HG03571 (cell line): Measurements from ENCODE around the gene KBTBD6.
"Not testable (repeated sequence)": the region's sequence is repeated elsewhere in the genome, so short reads cannot be mapped to it uniquely, and the experiment has no call there.

ENCODE experiments used
- ATAC-seq: cut with Tn5 transposase; IDR thresholded peaks from one replicate; pipeline ENCODE4 v1.9.1; 2021; ENCODE audit not compliant: unreplicated experiment

Gene KBTBD6, protein sequence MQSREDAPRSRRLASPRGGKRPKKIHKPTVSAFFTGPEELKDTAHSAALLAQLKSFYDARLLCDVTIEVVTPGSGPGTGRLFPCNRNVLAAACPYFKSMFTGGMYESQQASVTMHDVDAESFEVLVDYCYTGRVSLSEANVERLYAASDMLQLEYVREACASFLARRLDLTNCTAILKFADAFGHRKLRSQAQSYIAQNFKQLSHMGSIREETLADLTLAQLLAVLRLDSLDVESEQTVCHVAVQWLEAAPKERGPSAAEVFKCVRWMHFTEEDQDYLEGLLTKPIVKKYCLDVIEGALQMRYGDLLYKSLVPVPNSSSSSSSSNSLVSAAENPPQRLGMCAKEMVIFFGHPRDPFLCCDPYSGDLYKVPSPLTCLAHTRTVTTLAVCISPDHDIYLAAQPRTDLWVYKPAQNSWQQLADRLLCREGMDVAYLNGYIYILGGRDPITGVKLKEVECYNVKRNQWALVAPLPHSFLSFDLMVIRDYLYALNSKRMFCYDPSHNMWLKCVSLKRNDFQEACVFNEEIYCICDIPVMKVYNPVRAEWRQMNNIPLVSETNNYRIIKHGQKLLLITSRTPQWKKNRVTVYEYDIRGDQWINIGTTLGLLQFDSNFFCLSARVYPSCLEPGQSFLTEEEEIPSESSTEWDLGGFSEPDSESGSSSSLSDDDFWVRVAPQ

DNA sequence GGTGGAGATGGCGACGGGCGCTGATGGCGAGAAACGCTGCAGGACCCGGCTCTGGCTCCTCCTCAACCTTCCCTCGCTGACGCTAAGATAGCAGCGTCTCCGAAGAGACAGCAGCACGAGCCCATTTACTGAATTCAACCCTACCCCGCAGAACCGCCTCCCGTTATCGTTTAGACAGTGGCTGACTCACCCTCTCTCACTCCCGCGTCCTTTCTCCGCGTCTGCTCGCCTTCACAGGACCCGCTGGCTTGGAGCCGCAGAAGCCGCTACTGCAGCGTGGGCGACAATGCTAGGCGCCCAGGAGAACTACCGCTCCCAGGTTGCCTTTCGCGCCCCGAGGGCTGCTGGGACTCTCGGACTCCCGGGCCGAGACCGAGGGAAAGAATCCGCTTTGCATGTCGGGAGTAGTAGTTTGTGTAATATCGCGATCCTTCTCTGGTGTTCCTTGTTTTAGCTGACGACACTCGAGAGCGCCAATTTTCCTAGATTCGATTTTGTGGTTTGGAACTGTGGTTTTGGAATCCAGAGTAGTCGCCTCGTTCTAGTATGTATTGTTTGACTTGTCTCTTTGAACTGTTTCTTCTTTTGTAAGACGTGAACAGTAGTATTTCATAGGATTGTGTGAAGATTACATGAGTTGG is at the start of gene KBTBD6:
TSS of gene KBTBD6 (minus strand) at position 291 of the 641 bp plus-strand sequence. CDS start 291 bp downstream, outside the sequence.
- peak; percentile 94 for ATAC-seq

- no peak for ATAC-seq
These were observed 49.6 kb upstream of the KBTBD6 start for GRCh38 chr13:41182231-41182630.

GRCh38 chr13:41179593-41180250 is 47.1 kb upstream of the KBTBD6 start:
- no peak for ATAC-seq

- ATAC-seq = no peak
These were observed 45.4 kb upstream of the KBTBD6 start for GRCh38 chr13:41178040-41178439.

GRCh38 chr13:41177616-41178015 is 45.0 kb upstream of the KBTBD6 start:
- ATAC-seq = no peak

- ATAC-seq = not testable (repeated sequence)
These were observed 43.0 kb upstream of the KBTBD6 start for GRCh38 chr13:41175576-41175975.

- ATAC-seq = no peak
These were observed 29.5 kb upstream of the KBTBD6 start for GRCh38 chr13:41162151-41162550.

DNA sequence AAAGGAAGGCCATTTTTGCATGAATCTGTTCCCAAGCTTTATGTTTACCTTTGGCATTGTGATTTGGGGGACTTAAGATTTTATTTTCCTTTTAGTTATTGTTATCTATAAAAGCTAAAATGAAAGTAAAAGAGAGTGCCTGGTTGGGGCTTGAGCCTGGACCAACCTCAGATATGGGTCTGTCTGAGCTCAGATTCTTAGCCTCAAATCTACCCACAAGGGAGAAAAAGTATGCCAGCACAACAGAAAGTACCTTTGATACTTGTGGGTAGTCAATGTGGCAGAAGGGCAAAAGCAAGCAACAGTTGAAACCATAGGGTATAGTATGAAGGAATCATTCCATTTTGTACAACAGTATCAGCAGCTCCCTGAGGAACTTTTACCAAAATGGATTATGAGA is 26.6 kb upstream of the KBTBD6 start:
- ATAC-seq = no peak

DNA sequence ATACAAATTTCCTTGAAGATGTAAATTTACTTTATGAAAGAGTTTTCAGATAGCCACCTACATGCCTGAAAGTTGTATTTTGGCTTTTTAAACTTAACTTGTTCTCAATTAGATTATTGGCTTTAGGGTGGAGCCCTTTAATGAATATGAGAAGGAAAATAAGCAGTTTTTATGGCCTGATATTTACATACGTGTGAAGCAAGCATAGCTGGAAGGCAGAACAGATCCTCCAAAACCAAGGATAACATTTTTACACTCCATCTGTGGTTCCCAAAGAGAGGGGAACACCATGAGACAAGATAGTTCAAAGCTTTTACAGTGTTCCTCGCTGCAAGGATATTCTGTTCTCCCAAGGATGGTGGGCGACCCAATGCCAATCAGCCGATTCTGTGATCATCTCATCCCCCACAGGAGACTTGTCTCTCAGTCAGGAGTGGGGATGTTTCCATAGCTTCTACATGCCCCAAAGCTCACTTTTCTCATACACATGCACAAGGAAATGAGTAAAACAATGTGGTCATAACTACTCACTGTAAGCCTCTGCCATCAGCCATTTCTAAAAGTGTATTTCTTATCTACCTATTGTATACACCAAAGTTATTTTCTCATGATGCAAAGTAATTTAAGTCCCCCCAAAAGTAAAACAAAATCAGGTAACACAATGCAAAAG is 24.6 kb upstream of the KBTBD6 start:
- no peak for ATAC-seq

DNA sequence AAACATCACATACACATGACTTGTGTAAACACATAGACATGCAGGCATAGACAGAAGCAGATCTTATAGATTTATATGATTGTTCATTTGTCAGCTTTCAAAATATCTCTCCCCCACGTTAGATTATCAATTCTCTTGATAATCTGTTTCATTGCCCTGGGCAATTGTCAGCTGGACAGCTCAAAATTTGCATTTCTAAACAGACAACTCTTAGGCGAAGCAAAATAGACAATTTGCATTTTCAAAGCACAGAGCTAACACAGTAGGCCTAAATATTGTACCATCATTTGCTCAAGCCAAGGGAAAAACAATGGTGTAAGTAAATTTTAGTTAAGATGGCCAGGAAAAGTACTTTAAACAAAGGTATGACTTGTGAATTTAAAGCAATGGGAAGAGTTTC is 24.0 kb upstream of the KBTBD6 start:
- ATAC-seq = no peak

DNA sequence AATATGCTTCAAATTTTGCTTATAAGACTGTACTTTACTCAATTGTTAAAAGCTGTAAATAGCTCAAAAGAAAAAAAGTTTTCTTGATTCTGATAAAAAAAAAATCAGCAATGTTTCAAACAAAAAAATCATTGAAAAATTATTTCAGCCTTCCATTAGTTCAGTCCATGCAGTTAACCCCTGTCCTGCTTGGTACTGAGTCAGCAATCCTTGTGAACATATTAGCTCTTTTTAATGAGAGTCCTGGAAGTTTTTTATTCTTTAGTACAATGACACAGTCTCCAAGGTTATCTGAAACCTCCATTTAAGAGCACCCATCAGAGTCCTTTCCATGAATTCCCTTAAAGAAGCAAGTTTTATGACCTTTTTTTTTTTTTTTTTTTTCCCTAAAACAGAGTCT is 21.4 kb upstream of the KBTBD6 start:
- no peak for ATAC-seq

DNA sequence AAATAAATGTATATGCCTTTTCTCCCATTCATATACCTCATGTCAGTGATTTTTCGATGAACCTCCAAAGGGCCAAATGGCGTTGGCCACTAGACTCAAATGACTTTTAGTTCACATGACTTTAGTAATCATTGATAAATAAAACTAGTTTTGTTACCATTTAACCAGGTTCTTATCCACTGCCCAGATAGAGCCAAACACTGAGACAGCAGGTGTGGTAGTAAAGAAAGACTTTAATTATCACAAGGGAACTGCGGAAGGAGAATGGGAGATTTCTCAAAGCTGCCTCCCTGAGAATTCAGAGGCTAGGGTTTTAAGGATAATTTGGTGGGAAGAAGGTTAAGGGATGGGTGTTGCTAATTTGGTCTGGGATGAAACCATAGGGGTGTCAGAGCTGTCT is 19.4 kb upstream of the KBTBD6 start:
- ATAC-seq = no peak

DNA sequence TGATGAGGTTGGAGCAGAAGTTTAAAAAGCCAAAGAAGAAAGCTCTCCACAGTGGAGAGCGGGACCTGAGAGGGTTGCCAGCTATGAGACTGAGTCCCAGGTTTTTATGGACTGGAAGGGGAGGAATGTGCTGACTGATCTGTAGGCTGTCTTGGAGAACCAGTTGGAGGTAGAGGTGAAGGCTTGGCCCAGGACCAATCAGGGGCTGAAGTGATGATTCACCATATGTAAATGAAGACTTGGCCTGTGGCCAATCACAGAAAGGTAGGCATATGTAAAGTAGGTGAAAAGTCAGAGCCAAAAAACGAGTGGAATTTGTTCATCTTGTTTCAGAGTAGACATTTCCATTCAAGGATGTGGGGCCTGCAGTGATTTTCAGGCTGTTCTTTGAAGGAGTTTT is 17.5 kb upstream of the KBTBD6 start:
- no peak for ATAC-seq

- ATAC-seq = no peak
These were observed 16.0 kb upstream of the KBTBD6 start for GRCh38 chr13:41148419-41149283.

DNA sequence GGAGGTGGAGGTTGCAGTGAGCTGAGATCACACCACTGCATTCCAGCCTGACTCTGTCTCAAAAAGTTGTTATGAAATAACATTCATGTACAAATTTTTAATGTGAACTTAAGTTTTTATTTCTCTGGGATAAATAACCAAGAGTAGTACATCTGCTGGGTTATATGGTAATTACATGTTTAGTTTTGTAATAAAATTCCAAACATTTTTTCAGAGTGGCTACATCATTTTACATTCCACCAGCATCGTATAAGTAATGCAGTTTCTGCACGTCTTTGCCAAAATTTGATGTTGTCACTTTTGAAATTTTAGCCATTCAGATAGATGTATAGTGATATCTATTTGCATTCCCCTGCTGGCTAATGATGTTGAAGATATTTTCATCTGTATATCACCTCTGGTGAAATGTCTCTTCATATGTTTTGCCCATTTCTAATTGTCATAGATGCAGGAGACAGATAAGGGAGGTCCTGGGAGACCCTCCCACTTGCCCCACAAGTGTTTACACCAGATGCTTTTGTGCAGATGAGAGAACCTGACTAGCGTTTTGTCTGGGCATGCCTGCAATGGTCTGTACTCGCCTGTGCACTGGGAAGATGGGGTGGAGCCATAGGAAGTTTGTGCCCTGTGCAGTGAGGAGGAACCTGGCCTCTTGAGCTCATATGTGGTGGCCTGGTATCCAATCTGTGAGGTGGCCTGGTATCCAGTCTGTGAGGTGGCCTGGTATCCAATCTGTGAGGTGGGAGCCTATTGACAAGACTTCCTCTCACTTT is 12.7 kb upstream of the KBTBD6 start:
- ATAC-seq = no peak

- no peak for ATAC-seq
These were observed 12.0 kb upstream of the KBTBD6 start for GRCh38 chr13:41144576-41144975.

GRCh38 chr13:41139296-41139966 is 6.8 kb upstream of the KBTBD6 start:
- no peak for ATAC-seq

- no peak for ATAC-seq
These were observed 5.3 kb upstream of the KBTBD6 start for GRCh38 chr13:41137951-41138350.

DNA sequence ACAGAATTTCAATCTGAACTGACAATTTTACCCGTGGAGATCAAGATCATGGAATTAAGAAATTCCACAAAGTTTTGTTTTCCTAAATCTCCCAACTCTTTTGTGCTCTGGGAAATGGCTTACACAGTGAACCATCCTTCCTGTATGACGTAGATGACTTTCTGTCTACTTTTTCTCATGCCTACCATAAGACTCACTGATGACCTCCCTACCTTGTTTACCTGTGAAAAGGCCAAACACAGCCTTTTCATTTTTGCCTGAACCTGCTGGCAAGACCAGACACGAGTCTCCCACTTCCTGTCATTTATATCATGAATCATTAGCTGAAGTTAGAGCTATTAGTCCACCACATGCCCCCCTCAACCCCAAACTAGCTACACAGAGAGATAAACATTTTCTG is 4.6 kb upstream of the KBTBD6 start:
- ATAC-seq = no peak
